Heart right ventricle (tissue), 16 donors: ENCODE results near the gene PRDM16. TPM values are rescaled to one million over a fixed set of nuclear protein-coding genes. Genes with fewer than 3 reads are reported as not detected.

Experiments used
- ATAC-seq, 8 donors: fragments of 200-7000 bp; cut with Tn5 transposase; one replicate each; pipeline ENCODE4 v1.9.1; 2020; ENCODE audit warnings: mild to moderate bottlenecking in 8 of 8, moderate library complexity in 8 of 8, moderate number of reproducible peaks in 1 of 8
- DNase-seq, 2 donors: peaks; one replicate each; pipeline ENCODE4 v3.0.0-alpha.2; 2020
- H3K27ac ChIP-seq, 10 donors: fragments of 200-600 bp; sonication (generic) in 2 of 10; one replicate each; pipeline versions ENCODE4 v1.5.0 to v1.8.0; 2020 to 2022; ENCODE audit warnings: mild to moderate bottlenecking in 3 of 10
- H3K27me3 ChIP-seq, 7 donors: fragments of 200-600 bp; one replicate each; pipeline ENCODE4 v1.8.0; 2021 to 2022; ENCODE audit warnings: mild to moderate bottlenecking in 2 of 7
- H3K36me3 ChIP-seq, 9 donors: fragments of 200-600 bp; sonication (generic) in 1 of 9; one replicate each; pipeline versions ENCODE4 v1.5.0 to v1.8.0; 2020 to 2022; ENCODE audit warnings: mild to moderate bottlenecking in 2 of 9
- H3K4me1 ChIP-seq, 9 donors: fragments of 200-600 bp; sonication (generic) in 1 of 9; one replicate each; pipeline versions ENCODE4 v1.5.0 to v1.8.0; 2020 to 2022; ENCODE audit warnings: mild to moderate bottlenecking in 4 of 9
- H3K4me3 ChIP-seq, 10 donors: fragments of 200-600 bp; sonication (generic) in 2 of 10; one replicate each; pipeline versions ENCODE4 v1.5.0 to v1.8.0; 2020 to 2022; ENCODE audit warnings: mild to moderate bottlenecking in 7 of 10, moderate library complexity in 2 of 10
- H3K9me3 ChIP-seq, 11 donors: fragments of 200-600 bp in 10 of 11; sonication (generic) in 2 of 11; one replicate each; pipeline versions ENCODE4 v1.5.0 to v1.8.0; 2013 to 2022; ENCODE audit warnings: mild to moderate bottlenecking in 2 of 11, control low read depth in 1 of 11, moderate library complexity in 1 of 11
- CTCF ChIP-seq, 9 donors: fragments of 200-600 bp; sonication (generic) in 2 of 9; IDR thresholded peaks; one replicate each; pipeline versions ENCODE4 v1.5.0 to v1.8.0; 2021 to 2022; ENCODE audit warnings: antibody characterized with exemption in 9 of 9, mild to moderate bottlenecking in 5 of 9, moderate library complexity in 1 of 9
- WGBS, 2 donors: extraction: QIAGEN DNeasy Blood & Tissue Kit; methylation state at CpG; one replicate each; pipeline ENCODE4 v1.1.7; 2013; ENCODE audit warnings: inconsistent platforms in 1 of 2; 5-methylcytosine and 5-hydroxymethylcytosine counted together
- intact Hi-C, 10 donors: fragments of 100-400 bp; cut with DNase I; formaldehyde crosslinking; loops; one replicate each; pipeline versions ENCODE4 v1.11.1 to v1.14.2; 2022
- polyA plus RNA-seq, 2 donors: library from polyadenylated mRNA; stranded (reverse); fragments of 200-250 nt; gene quantifications; one replicate each; pipeline ENCODE4 v1.2.3, GENCODE V29; 2013
- total RNA-seq, 10 donors: library from RNA; stranded (reverse); fragmentation: NEBNext Ultra II Directional in 3 of 10; extraction: Animal tissue kit (Norgen Biotek cat#: 25700) in 3 of 10; gene quantifications; one replicate each; pipeline versions ENCODE4 v1.2.1 to v1.2.4, GENCODE V29; 2021 to 2023
- donor health status: Arrhythmogenic right ventricular cardiomyopathy.
- donor health status: ischemic (EF 13 %, LVEDD 7.1; RV severe dilation, severe dysfunction).
- donor health status: healthy with polysubstance abuse.
- donor health status: DM: no; HTN: yes; CAD: no.
- donor health status: DM: no; HTN: no; CAD: no.
- donor health status: ischemic (EF 25% LVEDD 6.9; RV normal size, moderate dysfunction).
- donor health status: ischemic (EF 25% LVEDD 5.7; RV mildly dilated, moderate dysfunction).
- donor health status: healthy.
- donor health status: DM: yes; HTN: yes; CAD: no.
- donor health status: Ischemic cardiomyopathy.
- donor health status: ischemic (EF 35%, LVEDD 5.7; RV mildly dilated, moderate dysfunction).
- donor health status: nonischemic (EF 11% LVEDD 7.7; RV severe dilation, severe dysfunction).
- donor health status: DM: yes; HTN: yes; CAD: no.
- donor health status: PGD.
- donor health status: ischemic (EF 29% LVEDD 5.4; RV normal size, mild dysfunction).
- donor health status: nonischemic (EF 23%, LVEDD 6.1; RV moderate dilation, normal function).

The PRDM16 gene
- total and polyA plus RNA-seq, 12 donors: 4.1 to 25.9 (median 14.8) TPM

DNA sequence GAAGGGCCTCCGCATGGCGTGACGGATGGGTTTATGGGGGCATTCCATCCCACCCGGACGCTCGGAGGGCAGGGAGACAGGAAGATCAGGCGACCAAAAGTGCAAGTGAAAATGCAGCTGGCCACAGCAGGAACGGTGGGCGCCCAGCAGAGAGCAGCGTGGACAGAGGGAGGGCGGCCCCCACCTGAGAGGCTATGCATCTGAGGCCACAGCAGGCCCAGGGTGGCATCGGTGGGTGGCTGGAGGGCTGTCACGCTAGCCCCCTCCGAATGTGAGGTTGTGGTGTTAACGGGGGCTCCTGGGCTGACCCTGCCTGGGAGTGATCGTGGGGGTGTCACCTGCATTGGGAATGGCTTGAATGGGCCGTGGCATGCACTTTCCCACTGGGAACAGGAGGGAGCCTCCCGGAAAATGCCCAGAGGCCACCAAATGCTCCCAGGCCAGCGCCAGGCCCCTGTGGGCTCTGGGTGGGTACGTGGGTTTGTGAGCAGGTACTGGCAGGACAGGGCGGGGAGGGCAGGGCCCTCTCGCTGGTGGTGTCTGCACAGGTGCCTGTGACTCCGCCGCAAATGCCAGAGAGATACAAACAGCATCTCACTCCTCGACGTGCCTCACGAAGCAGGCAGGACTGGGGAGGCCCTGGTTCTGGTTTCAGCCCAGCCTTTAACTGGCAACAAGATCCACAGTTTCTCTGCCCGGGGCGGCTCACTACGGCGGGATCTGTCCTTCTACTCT is 172.8 kb downstream of the PRDM16 start:
- Histone ChIP-seq H3K9me3 (peaks cover 0 to 6% (median 0%) of the 10 kb centered on the region in 11 donors), H3K27ac (no peak overlapping the region), H3K36me3 (no peaks in the 10 kb centered on the region), H3K4me3 (no peak overlapping the region), H3K4me1 (peaks cover 0 to under 1% (median 0%) of the 10 kb centered on the region in 9 donors), H3K27me3 (peaks cover 0 to 20% (median 7%) of the 10 kb centered on the region in 7 donors)
- WGBS, 2 donors: 89 to 92% methylated on average over 31 of the region's 31 CpGs
- no peak for TF ChIP-seq CTCF (IDR thresholded peaks at IDR 0.05)
- DNase-seq (no peak), ATAC-seq (no peak)
- intact Hi-C loops: no loop called here

- H3K4me3 ChIP-seq: no peak overlapping the region
- peaks cover 0 to 9% (median 0%) of the 10 kb centered on the region in 9 donors for H3K4me1 ChIP-seq
- H3K27me3 ChIP-seq: peaks cover 0 to 28% (median 15%) of the 10 kb centered on the region in 7 donors
- DNase-seq (no peak), ATAC-seq (no peak)
- TF ChIP-seq CTCF (IDR thresholded peaks at IDR 0.05): no peak
- 86 to 87% methylated on average over 35 of the region's 35 CpGs for WGBS, 2 donors
- intact Hi-C loops: no loop called here
- no peaks in the 10 kb centered on the region for H3K36me3 ChIP-seq
- peaks cover 0 to 6% (median 0%) of the 10 kb centered on the region in 11 donors for H3K9me3 ChIP-seq
- H3K27ac ChIP-seq: no peak overlapping the region
These were observed 173.6 kb downstream of the PRDM16 start for GRCh38 chr1:3242408-3243260.

DNA sequence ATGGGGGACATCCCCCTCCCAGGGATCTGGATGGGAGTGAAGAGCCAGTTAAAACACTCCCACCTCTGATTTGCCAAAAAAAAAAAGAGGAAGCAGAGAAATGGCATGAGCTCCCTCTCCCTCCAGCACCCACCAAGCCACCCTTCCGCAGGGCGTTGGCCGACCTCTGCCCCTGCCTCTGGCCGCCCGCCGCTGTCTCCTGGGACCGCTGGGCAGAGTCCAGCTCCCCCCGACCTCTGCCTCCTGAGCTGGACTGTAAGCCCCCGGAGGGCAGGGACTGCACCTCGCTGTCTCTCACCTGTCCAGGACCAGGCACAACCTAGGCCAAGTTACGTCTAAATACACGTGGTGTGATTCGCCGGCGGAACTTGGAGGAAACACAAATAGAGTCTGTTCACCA is 174.3 kb downstream of the PRDM16 start:
- Histone ChIP-seq H3K27me3 (peaks cover 0 to 31% (median 20%) of the 10 kb centered on the region in 7 donors), H3K9me3 (peaks cover 0 to 6% (median 0%) of the 10 kb centered on the region in 11 donors), H3K27ac (no peak overlapping the region), H3K4me1 (peaks cover 0 to 16% (median 0%) of the 10 kb centered on the region in 9 donors), H3K36me3 (no peaks in the 10 kb centered on the region), H3K4me3 (no peak overlapping the region)
- no peak for TF ChIP-seq CTCF (IDR thresholded peaks at IDR 0.05)
- no peak for DNase-seq
- WGBS, 2 donors: 87 to 92% methylated on average over 14 to 15 of the region's 15 CpGs
- intact Hi-C loops: no loop called here
- no peak for ATAC-seq
